Neural cell (in vitro differentiated cells): ENCODE results near the gene IGF2BP2.
"Not testable (repeated sequence)": the region's sequence is repeated elsewhere in the genome, so short reads cannot be mapped to it uniquely, and the experiment has no call there.

Experiments used
- CTCF ChIP-seq: fragments of 450-650 bp; IDR thresholded peaks from 2 replicates; pipeline ENCODE4 v1.5.1; 2014; ENCODE audit warnings: antibody characterized with exemption, mild to moderate bottlenecking, moderate library complexity; ENCODE audit not compliant: poor library complexity, severe bottlenecking
- EZH2 ChIP-seq: fragments of 200-600, 300-800 bp; shearing (Covaris generic), sonication (generic); IDR thresholded peaks from 2 replicates; pipeline ENCODE4 v1.6.1; 2014; ENCODE audit warnings: antibody characterized with exemption, low read length, borderline replicate concordance, mild to moderate bottlenecking; ENCODE audit not compliant: insufficient read depth, poor library complexity, severe bottlenecking

GRCh38 chr3:185645191-185645590 lies 179.7 kb downstream of the IGF2BP2 start:
- TF ChIP-seq CTCF, EZH2: not testable (repeated sequence)
